Measurements from ENCODE around the gene FAM53A.
"Not testable (repeated sequence)": the region's sequence is repeated elsewhere in the genome, so short reads cannot be mapped to it uniquely, and the experiment has no call there.

Gene FAM53A

DNA sequence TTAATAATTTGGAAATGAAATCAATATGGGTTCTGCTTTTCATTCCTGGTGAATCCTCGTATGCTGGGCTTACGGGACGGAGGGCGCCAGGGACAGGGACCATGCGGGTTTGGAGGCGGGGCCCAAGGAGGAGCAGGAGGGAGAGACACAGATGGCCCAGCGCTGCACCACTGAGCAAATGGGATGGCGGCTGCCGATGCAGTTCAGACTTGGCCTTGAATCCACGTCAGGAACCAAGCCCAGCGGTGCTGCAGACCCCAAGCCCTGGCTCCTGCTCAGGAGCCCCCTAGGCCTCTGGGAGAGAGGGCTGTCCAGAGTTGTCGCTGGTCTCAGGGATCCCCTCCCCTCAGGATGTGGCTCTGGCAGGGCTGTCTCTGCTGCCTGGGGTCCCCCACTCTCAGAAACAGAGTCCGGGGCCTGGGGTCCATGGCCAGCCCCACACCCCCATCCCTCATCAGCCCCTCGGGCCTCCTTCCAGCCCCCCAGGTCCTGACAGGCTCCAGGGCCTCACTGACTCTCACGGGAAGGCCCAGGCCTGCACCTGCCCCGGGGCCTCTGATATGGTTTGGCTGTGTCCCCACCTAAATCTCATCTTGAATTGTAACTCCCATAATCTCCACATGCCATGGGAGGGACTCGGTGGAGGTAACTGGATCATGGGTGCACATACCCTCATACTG is 75.2 kb downstream of the FAM53A start:
- Histone ChIP-seq H3K4me1 (ENCODE audit: insufficient read depth, poor library complexity, severe bottlenecking) (no peaks in the 10 kb centered on the region), H3K9me3 (ENCODE audit: severe bottlenecking) (no peaks in the 10 kb centered on the region), H3K27me3 (ENCODE audit: insufficient read depth, poor library complexity, severe bottlenecking) (no peaks in the 10 kb centered on the region), H3K36me3 (ENCODE audit: low read depth) (no peaks in the 10 kb centered on the region), H3K27ac (ENCODE audit: poor library complexity, severe bottlenecking) (no peak overlapping the region), H3K4me3 (ENCODE audit: severe bottlenecking) (no peak overlapping the region)
- TF ChIP-seq, protein P1, sequence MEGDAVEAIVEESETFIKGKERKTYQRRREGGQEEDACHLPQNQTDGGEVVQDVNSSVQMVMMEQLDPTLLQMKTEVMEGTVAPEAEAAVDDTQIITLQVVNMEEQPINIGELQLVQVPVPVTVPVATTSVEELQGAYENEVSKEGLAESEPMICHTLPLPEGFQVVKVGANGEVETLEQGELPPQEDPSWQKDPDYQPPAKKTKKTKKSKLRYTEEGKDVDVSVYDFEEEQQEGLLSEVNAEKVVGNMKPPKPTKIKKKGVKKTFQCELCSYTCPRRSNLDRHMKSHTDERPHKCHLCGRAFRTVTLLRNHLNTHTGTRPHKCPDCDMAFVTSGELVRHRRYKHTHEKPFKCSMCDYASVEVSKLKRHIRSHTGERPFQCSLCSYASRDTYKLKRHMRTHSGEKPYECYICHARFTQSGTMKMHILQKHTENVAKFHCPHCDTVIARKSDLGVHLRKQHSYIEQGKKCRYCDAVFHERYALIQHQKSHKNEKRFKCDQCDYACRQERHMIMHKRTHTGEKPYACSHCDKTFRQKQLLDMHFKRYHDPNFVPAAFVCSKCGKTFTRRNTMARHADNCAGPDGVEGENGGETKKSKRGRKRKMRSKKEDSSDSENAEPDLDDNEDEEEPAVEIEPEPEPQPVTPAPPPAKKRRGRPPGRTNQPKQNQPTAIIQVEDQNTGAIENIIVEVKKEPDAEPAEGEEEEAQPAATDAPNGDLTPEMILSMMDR (IDR thresholded peaks at IDR 0.05; ENCODE audit: poor library complexity, severe bottlenecking): no peak
- DNase-seq (ENCODE audit: low spot score) (peak; percentile 54), ATAC-seq (ENCODE audit: low read depth) (no peak)

DNA sequence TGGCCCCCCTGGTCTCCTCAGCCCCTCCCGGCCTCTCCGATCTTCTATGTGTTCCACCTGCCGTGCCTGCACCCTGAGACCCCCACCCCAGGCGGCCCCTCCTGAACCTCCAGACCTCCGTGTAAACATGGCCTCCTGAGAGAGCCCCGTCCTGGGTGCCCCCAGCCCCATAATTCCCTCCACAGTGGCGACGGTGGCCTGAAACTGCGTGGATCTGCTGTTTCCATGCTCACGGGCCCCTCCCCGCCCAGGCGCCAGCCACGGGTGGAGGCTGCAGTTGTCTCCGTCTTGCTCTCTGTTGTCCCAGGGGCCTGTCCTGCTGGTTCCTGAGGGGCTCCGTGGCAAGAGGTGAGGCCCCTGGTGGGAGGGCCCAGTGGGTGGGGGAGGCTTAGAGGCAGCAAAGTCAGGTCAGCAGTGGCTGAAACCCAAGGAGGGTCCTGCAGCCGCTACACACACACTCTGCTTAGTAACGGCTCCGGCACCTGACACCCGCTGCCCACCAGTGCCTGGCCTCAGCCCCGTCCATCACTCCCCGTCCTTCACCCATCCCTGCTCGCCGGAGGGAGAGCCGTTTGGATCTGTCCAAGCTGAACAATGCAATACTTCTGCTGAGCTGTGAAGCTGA is 75.8 kb downstream of the FAM53A start:
- ATAC-seq (ENCODE audit: low read depth) (no peak), DNase-seq (ENCODE audit: low spot score) (peak; percentile 60)
- no peaks in the 10 kb centered on the region for H3K27me3 ChIP-seq (ENCODE audit: insufficient read depth, poor library complexity, severe bottlenecking)
- no peaks in the 10 kb centered on the region for H3K4me1 ChIP-seq (ENCODE audit: insufficient read depth, poor library complexity, severe bottlenecking)
- H3K27ac ChIP-seq (ENCODE audit: poor library complexity, severe bottlenecking): no peak overlapping the region
- no peaks in the 10 kb centered on the region for H3K36me3 ChIP-seq (ENCODE audit: low read depth)
- TF ChIP-seq, protein P1 (IDR thresholded peaks at IDR 0.05; ENCODE audit: poor library complexity, severe bottlenecking): no peak
- H3K9me3 ChIP-seq (ENCODE audit: severe bottlenecking): no peaks in the 10 kb centered on the region
- H3K4me3 ChIP-seq (ENCODE audit: severe bottlenecking): no peak overlapping the region

DNA sequence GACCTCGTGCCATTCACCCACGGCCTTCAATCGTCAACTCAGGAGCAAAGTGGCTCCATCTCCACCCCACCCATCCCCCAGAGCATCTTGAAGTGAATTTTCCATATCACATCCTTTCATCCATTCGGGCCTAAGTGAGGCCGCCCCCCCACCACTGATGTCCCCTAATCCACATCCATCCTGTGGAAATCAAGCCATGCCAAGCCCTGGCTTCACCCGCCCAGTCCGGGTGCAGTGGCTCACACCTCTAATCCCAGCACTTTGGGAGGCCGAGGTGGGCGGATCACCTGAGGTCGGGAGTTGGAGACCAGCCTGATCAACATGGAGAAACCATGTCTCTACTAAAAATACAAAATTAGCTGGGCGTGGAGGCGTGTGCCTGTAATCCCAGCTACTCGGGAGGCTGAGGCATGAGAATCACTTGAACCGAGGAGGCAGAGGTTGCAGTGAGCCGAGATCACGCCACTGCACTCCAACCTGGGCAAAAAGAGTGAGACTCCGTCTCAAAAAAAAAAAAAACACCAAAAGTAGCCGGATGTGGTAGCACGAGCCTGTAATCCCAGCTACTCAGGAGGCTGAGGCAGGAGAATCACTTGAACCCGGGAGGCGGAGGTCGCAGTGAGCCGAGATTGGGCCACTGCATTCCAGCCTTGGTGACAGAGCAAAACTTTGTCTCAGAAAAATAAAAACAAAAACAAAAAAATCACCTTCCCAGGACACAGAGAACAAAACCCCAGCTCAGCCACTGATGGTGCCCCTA is 76.5 kb downstream of the FAM53A start:
- not testable (repeated sequence) for H3K4me1 ChIP-seq (ENCODE audit: insufficient read depth, poor library complexity, severe bottlenecking); H3K27me3 ChIP-seq (ENCODE audit: insufficient read depth, poor library complexity, severe bottlenecking); ATAC-seq (ENCODE audit: low read depth); H3K36me3 ChIP-seq (ENCODE audit: low read depth); H3K4me3 ChIP-seq (ENCODE audit: severe bottlenecking); H3K9me3 ChIP-seq (ENCODE audit: severe bottlenecking); H3K27ac ChIP-seq (ENCODE audit: poor library complexity, severe bottlenecking)
- DNase-seq (ENCODE audit: low spot score): peak; percentile 29

DNA sequence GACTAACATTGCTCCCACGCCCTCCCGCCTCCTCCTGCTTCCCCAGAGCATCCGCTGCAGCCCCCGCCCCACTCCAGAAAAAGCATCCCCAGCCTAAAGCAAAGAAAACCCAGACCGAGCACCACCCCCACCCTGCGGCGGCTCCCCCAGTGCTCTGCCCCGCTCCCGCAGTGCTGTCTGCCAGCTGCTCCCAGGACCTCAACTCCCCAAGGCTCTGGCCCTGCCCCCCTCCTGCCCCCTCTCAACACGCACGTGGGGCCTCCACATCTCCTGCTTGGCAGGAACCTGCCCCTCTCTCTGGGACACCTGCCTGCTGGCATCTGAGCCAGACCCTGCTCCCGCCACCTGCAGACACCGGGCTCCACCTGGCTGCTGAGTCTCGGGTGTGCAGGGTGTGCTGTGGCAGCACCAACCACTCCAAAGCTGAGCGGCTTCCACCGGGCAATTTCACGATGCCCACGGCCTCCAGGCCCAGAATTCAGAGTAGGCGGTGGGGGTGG is 79.4 kb downstream of the FAM53A start:
- TF ChIP-seq, protein P1 (IDR thresholded peaks at IDR 0.05; ENCODE audit: poor library complexity, severe bottlenecking): peak; percentile 44
- Histone ChIP-seq H3K27me3 (ENCODE audit: insufficient read depth, poor library complexity, severe bottlenecking) (no peaks in the 10 kb centered on the region), H3K9me3 (ENCODE audit: severe bottlenecking) (no peaks in the 10 kb centered on the region), H3K4me3 (ENCODE audit: severe bottlenecking) (no peak overlapping the region), H3K36me3 (ENCODE audit: low read depth) (no peaks in the 10 kb centered on the region), H3K4me1 (ENCODE audit: insufficient read depth, poor library complexity, severe bottlenecking) (no peaks in the 10 kb centered on the region), H3K27ac (ENCODE audit: poor library complexity, severe bottlenecking) (no peak overlapping the region)
- peak; percentile 61 for DNase-seq (ENCODE audit: low spot score)
- ATAC-seq (ENCODE audit: low read depth): peak; percentile 74

DNA sequence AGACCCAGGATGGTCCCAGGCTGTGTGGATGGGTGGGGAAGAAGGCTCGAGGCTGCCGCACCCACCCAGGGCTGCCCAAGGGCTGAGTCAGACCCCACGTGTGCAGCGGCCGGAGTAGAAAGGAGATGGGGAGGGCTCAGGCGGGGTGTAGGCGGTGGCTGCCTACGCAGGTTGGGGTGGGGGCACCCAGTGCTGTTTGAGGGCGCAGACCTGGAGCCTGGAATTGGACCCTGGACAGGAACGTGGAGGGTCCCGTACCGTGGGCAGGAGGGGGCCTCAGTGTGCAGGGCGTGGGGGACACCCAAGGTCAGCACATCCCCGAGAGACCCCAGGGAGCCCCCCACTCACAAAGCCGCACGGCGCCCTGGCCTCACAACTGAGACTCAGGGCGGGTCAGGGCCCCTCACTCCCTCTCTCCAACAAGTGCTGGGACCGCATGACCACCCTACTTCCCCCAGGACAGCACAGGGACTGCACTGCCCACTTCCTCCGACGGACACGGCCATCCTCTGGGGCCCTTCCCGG is 79.9 kb downstream of the FAM53A start:
- no peak overlapping the region for H3K27ac ChIP-seq (ENCODE audit: poor library complexity, severe bottlenecking)

More for the DNA sequence above, 79.9 kb downstream of the FAM53A start:
- Histone ChIP-seq H3K4me3 (ENCODE audit: severe bottlenecking) (no peak overlapping the region), H3K36me3 (ENCODE audit: low read depth) (no peaks in the 10 kb centered on the region), H3K27me3 (ENCODE audit: insufficient read depth, poor library complexity, severe bottlenecking) (no peaks in the 10 kb centered on the region), H3K4me1 (ENCODE audit: insufficient read depth, poor library complexity, severe bottlenecking) (no peaks in the 10 kb centered on the region), H3K9me3 (ENCODE audit: severe bottlenecking) (no peaks in the 10 kb centered on the region)
- ATAC-seq (ENCODE audit: low read depth) (peak; percentile 79), DNase-seq (ENCODE audit: low spot score) (no peak)
- TF ChIP-seq, protein P1 (IDR thresholded peaks at IDR 0.05; ENCODE audit: poor library complexity, severe bottlenecking): no peak

Measured in RWPE2 (cell line).